Right cardiac atrium (tissue), 5 donors: ENCODE results near the gene FREM2. TPM values are rescaled to one million over a fixed set of nuclear protein-coding genes. Genes with fewer than 3 reads are reported as not detected.
A peak's percentile ranks its signal among the peaks of the same experiment; 100 is the strongest.

Experiments
- ATAC-seq, 2 donors: fragments of 200-7000 bp; cut with Tn5 transposase; one replicate each; pipeline versions ENCODE4 v1.8.0 to v1.9.1; 2020; ENCODE audit warnings: moderate library complexity in 2 of 2, mild to moderate bottlenecking in 1 of 2
- DNase-seq, 3 donors: peaks; one replicate each; pipeline ENCODE4 v3.0.0-alpha.2; 2020
- H3K27ac ChIP-seq: one replicate; pipeline ENCODE4 v1.5.1; 2013; ENCODE audit warnings: mild to moderate bottlenecking, low read length, control low read depth, moderate library complexity
- H3K27me3 ChIP-seq: one replicate; pipeline ENCODE4 v1.6.1; 2013; ENCODE audit not compliant: control insufficient read depth, insufficient read depth
- H3K4me1 ChIP-seq: one replicate; pipeline ENCODE4 v1.6.1; 2013; ENCODE audit warnings: low read length; ENCODE audit not compliant: control insufficient read depth, insufficient read depth
- H3K4me3 ChIP-seq: one replicate; pipeline ENCODE4 v1.5.1; 2013; ENCODE audit warnings: low read length, control low read depth
- H3K9me3 ChIP-seq: one replicate; pipeline ENCODE4 v1.6.1; 2013; ENCODE audit warnings: low read length; ENCODE audit not compliant: control insufficient read depth
- WGBS: extraction: QIAGEN DNeasy Blood & Tissue Kit; methylation state at CpG from one replicate; pipeline ENCODE4 v1.1.7; 2013; 5-methylcytosine and 5-hydroxymethylcytosine counted together
- intact Hi-C, 4 donors: fragments of 100-400 bp; cut with DNase I; formaldehyde crosslinking; loops; one replicate each; pipeline versions ENCODE4 v1.11.0 to v1.14.0; 2022 to 2023
- long read RNA-seq, 4 donors: library from polyadenylated mRNA; unstranded; transcript quantifications; one replicate each; pipeline ENCODE4 v2.0.0, GENCODE V29; 2020 to 2021
- polyA plus RNA-seq: library from polyadenylated mRNA; stranded (reverse); fragments of 200-250 nt; gene quantifications from one replicate; pipeline ENCODE4 v1.2.3, GENCODE V29; 2013
- total RNA-seq, 4 donors: library from RNA; stranded (reverse); fragmentation: NEBNext Ultra II Directional; extraction: Animal tissue kit (Norgen Biotek cat#: 25700); gene quantifications; one replicate each; pipeline ENCODE4 v1.2.1, GENCODE V29; 2021
- donor health status: healthy with polysubstance abuse.
- donor health status: DM: no; HTN: yes; CAD: no.
- donor health status: DM: no; HTN: no; CAD: no.
- donor health status: DM: no; HTN: yes; CAD: no; lungs with severe emphysema.
- donor health status: DM: yes; HTN: yes; CAD: no.

FREM2 gene, protein sequence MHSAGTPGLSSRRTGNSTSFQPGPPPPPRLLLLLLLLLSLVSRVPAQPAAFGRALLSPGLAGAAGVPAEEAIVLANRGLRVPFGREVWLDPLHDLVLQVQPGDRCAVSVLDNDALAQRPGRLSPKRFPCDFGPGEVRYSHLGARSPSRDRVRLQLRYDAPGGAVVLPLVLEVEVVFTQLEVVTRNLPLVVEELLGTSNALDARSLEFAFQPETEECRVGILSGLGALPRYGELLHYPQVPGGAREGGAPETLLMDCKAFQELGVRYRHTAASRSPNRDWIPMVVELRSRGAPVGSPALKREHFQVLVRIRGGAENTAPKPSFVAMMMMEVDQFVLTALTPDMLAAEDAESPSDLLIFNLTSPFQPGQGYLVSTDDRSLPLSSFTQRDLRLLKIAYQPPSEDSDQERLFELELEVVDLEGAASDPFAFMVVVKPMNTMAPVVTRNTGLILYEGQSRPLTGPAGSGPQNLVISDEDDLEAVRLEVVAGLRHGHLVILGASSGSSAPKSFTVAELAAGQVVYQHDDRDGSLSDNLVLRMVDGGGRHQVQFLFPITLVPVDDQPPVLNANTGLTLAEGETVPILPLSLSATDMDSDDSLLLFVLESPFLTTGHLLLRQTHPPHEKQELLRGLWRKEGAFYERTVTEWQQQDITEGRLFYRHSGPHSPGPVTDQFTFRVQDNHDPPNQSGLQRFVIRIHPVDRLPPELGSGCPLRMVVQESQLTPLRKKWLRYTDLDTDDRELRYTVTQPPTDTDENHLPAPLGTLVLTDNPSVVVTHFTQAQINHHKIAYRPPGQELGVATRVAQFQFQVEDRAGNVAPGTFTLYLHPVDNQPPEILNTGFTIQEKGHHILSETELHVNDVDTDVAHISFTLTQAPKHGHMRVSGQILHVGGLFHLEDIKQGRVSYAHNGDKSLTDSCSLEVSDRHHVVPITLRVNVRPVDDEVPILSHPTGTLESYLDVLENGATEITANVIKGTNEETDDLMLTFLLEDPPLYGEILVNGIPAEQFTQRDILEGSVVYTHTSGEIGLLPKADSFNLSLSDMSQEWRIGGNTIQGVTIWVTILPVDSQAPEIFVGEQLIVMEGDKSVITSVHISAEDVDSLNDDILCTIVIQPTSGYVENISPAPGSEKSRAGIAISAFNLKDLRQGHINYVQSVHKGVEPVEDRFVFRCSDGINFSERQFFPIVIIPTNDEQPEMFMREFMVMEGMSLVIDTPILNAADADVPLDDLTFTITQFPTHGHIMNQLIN (N-terminal part only)
- under 1 TPM in 3 of 4 donors, not detected in 1; under 0.01 to 0.03 (median 0.03) TPM for total RNA-seq
- 0.02 TPM for polyA plus RNA-seq
- long read RNA-seq, donor 1 = 0 reads
- long read RNA-seq, donor 2 = 0 reads
- long read RNA-seq, donor 3 = 0 reads
- long read RNA-seq, donor 4 = 0 reads

DNA sequence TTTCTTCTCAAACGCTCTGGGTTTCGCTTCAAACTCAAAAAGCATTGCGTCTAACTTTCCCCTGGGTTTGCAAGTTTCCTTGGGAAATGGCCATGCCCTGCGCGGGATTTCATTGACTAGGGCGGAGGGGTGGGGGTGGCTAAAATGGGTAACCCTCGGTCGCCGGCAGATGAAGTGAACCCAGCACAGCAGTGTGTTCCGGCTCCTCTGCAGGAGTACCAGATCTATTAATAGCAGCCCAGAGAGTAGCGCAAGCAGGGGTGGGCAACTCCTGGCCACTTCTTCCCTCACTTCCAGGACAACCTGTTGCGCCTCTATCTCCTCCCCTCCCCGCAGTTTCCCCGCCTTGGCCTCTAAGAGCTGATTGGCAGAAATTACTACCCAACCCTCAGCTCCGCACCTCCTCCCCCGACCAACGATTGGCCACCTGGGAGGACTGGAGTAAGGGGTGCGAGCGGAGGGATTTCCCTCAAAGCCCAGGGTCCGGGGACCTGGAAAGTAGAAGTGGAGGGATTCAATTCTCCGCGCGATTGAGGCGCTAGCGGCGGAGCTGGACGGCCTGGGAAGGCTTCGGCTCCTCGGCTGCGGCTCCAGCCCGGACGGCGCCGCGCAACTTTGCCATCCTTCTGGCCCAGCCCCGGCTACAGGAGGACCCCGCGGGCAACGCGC, at the start of gene FREM2:
Gene FREM2 (plus strand): TSS at position 501 of the 669 bp plus-strand sequence. CDS start 268 bp downstream, outside the sequence.
- WGBS = 1% methylated on average over 40 of the region's 40 CpGs
- Histone ChIP-seq H3K4me3 (peak within 1 kb of the TSS; percentile 43), H3K9me3 (no peaks in the 10 kb centered on the region), H3K27me3 (peaks cover 3% of the 10 kb centered on the region), H3K27ac (no peak within 1 kb of the TSS), H3K4me1 (no peaks in the 10 kb centered on the region)
- peak in 2 of 3 donors; percentile 28 to 42 for DNase-seq
- peak; percentile 38 to 62 for ATAC-seq
- intact Hi-C loops = loop anchor here in 2 of 4 donors (5.0 kb wide), 1 partner anchor 76 kb away; no protein-coding TSS in a partner anchor

DNA sequence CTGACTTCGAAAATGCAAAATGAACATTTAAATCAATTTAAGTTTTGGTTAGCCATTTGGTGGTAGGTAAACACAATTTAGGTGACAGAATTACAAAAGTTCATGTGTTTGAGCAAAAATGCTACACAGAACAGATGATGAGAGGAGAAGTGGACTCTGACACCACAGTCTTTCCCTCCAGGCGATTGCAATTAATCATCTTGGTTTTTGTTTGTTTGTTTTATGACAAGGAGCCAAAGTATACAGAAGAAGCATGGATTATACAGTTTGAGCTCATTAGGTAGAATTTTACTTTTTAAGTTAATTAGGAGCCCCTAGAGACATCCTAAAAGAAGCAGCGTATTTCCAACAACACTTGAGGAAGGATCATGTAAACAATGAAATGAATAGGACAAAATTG, 49.3 kb upstream of the FREM2 start:
- WGBS = 87% methylated on average over 3 of the region's 3 CpGs
- Histone ChIP-seq H3K4me3 (no peak overlapping the region), H3K27ac (no peak overlapping the region), H3K27me3 (no peaks in the 10 kb centered on the region), H3K9me3 (no peaks in the 10 kb centered on the region), H3K4me1 (no peaks in the 10 kb centered on the region)
- ATAC-seq (no peak), DNase-seq (no peak)
- intact Hi-C loops = no loop called here

DNA sequence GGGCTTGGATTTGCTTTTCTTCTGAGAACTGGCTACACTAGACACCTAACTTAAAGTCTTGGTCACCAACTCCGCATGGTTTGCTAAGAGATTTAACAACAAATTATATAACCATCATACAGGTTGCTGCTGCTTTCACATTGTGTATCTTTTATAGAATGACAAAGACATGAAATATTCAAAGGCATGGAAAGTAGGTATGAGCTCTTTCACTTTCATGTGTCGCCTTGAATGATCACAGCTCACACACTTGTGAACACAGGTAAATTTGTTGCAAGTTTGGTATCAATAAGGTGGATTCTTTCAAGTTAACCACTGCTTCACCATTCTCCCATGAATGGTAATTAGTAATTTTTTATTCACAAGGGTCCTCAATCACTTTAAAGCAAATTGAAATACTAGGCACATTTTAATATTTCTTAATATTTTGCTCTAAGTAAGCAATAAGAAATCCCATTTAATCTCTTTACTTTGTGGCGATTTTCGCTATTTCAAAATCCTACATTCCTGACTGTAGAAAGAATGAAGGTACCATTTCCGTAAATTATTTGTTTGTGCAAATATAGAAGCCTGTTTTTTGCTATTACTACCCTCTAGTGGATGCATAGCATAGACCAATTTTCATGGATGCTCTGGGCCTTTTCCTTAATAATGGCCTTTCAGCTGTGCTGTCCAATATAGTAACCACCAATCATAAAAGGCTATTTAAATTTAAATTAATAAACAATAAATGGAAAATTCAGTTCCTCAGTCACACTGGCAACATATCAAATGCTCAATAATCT, 45.5 kb upstream of the FREM2 start:
- WGBS = 84% methylated on average over 5 of the region's 5 CpGs
- DNase-seq = no peak
- Histone ChIP-seq H3K27me3 (no peaks in the 10 kb centered on the region), H3K4me3 (no peak overlapping the region), H3K27ac (no peak overlapping the region), H3K9me3 (no peaks in the 10 kb centered on the region), H3K4me1 (no peaks in the 10 kb centered on the region)
- intact Hi-C loops = no loop called here
- ATAC-seq = no peak

DNA sequence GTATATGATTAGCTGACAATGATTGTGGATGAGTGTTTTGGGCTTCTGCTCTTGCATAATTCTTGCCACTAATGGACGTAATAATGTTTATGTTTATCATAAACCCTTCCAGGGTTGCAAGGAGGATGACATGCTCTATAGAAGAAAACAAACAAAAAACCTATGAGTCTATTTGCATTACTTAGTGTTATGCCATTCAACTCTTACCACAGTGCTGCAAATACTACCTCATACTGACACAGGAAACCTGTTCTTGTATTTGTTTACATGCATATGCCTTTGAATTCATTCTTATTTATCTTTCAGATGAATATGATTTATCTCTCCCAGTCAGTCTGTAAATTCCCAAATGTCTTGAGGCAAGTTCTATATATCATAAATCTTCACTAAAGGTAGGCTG, 39.6 kb upstream of the FREM2 start:
- Histone ChIP-seq H3K4me1 (no peaks in the 10 kb centered on the region), H3K4me3 (no peak overlapping the region), H3K27ac (no peak overlapping the region), H3K9me3 (no peaks in the 10 kb centered on the region), H3K27me3 (no peaks in the 10 kb centered on the region)
- 74% methylated on average over 1 of the region's 1 CpG for WGBS
- DNase-seq (no peak), ATAC-seq (no peak)
- intact Hi-C loops = no loop called here

DNA sequence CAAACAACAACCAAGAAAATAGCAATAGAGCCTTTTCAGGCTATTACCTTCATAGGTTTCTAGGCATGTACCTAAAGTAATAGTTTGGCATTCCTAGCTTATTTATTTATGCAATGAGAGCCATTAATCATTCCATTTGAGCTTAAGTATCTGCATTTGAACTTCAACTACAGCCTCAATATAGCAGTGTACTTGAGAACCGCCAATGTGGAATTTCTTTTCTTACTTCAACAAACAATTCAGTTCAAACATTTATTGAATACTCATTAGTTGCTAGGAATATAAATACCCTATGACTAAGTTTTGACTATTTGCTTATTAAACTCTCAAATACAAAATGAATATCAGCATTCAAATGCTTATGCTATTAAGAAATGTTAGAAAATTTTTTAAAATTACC, 38.0 kb upstream of the FREM2 start:
- no peak for DNase-seq
- intact Hi-C loops = no loop called here
- H3K9me3 ChIP-seq = no peaks in the 10 kb centered on the region
- no peak overlapping the region for H3K4me3 ChIP-seq
- 96% methylated on average over 1 of the region's 1 CpG for WGBS
- no peak for ATAC-seq
- H3K27me3 ChIP-seq = no peaks in the 10 kb centered on the region
- H3K27ac ChIP-seq = no peak overlapping the region
- no peaks in the 10 kb centered on the region for H3K4me1 ChIP-seq

DNA sequence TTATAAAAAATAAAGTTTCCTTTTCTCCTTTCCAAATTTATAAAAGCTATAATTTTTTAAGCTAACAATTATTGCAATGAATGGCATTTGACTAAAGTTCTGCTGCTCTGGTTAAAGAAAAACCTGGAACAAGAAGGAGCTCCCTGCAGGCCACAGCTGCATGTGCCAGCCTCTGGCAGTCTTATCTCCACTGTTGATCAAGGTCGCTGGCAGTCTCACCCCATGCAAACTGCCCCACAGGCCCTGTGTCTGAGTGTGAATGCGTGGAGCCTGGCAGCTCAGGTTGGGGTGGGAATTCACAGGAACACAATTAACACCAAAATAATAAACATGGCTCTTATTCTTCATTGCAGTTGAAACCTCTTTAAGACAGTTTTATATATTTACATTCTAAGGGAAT, 30.2 kb upstream of the FREM2 start:
- no peak for ATAC-seq
- no peaks in the 10 kb centered on the region for H3K27me3 ChIP-seq
- H3K4me3 ChIP-seq = no peak overlapping the region
- no peaks in the 10 kb centered on the region for H3K4me1 ChIP-seq
- intact Hi-C loops = no loop called here
- DNase-seq = no peak
- WGBS = 67% methylated on average over 2 of the region's 2 CpGs
- H3K27ac ChIP-seq = no peak overlapping the region
- H3K9me3 ChIP-seq = no peaks in the 10 kb centered on the region

DNA sequence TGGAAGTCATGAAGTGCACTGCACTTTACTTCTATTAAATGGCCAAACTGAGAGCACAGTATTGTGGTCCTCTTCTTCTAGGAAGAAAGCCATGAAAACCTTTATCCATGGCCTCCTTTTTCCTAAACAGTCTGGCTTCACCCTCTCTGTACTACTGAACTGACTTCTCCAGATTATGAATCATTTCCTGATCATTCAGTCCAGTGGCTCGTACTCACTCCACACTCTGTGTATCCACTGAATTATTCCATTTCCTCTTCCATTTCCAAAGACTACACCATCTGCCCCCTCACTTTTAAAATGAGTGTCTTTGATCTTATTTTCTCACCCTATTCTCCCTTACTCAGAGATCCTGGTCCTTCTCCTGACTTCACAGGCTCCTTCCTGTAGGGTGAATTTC, 29.7 kb upstream of the FREM2 start:
- WGBS = 48% methylated on average over 1 of the region's 1 CpG
- Histone ChIP-seq H3K4me3 (no peak overlapping the region), H3K9me3 (no peaks in the 10 kb centered on the region), H3K27me3 (no peaks in the 10 kb centered on the region), H3K27ac (no peak overlapping the region), H3K4me1 (no peaks in the 10 kb centered on the region)
- ATAC-seq = no peak
- intact Hi-C loops = no loop called here
- no peak for DNase-seq

DNA sequence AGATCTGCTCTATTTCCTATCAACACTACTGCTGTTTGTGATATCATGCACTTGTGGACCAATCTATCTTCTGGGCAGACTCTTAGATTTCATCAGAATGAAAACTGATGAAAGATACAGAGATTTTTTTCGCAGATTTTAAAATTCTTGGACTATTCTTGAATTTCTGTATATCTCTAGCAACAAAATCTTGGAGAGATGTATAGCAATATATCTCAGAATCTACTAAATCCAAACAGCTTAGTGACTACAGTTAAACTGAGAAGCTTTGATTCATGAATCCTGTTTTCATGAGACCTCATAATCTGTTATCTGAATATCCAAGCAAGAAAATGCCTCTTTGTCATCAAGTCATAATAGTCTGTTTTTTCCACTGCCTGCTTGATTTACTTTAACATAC, 28.0 kb upstream of the FREM2 start:
- ATAC-seq = no peak
- no peaks in the 10 kb centered on the region for H3K9me3 ChIP-seq
- DNase-seq = no peak
- no peak overlapping the region for H3K4me3 ChIP-seq
- no peaks in the 10 kb centered on the region for H3K27me3 ChIP-seq
- H3K4me1 ChIP-seq = no peaks in the 10 kb centered on the region
- WGBS = 76% methylated on average over 1 of the region's 1 CpG
- intact Hi-C loops = no loop called here
- H3K27ac ChIP-seq = no peak overlapping the region

DNA sequence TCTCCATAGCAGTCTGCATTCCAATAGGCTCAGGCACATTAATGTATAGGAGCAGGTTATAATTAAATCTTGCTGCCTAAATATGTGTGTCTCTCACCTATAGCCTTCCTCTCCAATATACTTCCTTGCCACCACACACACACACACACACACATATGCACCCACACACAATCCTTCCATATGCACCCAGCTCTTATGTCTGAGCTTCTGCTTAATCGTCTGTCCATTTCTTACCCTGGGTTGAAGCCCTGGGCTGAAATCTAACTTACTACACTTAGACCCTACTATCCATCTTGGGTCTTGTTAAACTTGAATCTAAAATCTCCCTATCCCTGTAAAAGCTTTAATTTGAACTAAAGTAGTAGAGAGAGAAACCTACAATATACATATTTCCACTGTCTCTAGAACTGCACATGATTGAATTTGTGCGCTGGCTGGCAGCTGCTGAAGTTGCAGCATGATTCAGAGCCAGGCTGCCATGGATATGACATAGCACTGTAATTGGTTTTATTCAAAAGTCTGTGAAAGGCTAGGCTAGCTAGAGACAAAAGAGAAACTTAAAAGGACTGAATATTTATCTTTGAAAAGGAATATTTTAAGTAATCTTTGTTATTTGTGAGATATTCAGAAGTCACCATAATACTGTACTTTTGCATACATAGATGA, 25.7 kb upstream of the FREM2 start:
- no peak for DNase-seq
- Histone ChIP-seq H3K27me3 (no peaks in the 10 kb centered on the region), H3K9me3 (no peaks in the 10 kb centered on the region), H3K4me3 (no peak overlapping the region), H3K4me1 (no peaks in the 10 kb centered on the region), H3K27ac (no peak overlapping the region)
- intact Hi-C loops = no loop called here
- WGBS = 76% methylated on average over 2 of the region's 2 CpGs
- ATAC-seq = no peak
